ENCODE data around the gene AXIN1.
"Not testable (repeated sequence)": the region's sequence is repeated elsewhere in the genome, so short reads cannot be mapped to it uniquely, and the experiment has no call there.

Gene AXIN1

GRCh38 chr16:370979-371514 lies 18.5 kb upstream of the AXIN1 start:
- no peak for DNase-seq (ENCODE audit: low read depth in 2 of 2)

GRCh38 chr16:370443-370842 lies 17.9 kb upstream of the AXIN1 start, which contains the start of gene MRPL28:
Gene MRPL28, minus strand, starts transcription at chr16:370538. Its CDS starts 320 bp downstream, at chr16:370218.
- peak; percentile 81 to 92 for DNase-seq (ENCODE audit: low read depth in 2 of 2)

GRCh38 chr16:369866-370436 lies 17.4 kb upstream of the AXIN1 start:
- no peak for DNase-seq (ENCODE audit: low read depth in 2 of 2)

GRCh38 chr16:369275-369865 lies 16.8 kb upstream of the AXIN1 start:
- no peak for DNase-seq (ENCODE audit: low read depth in 2 of 2)

- DNase-seq (ENCODE audit: low read depth in 2 of 2) = no peak
These were observed 16.1 kb upstream of the AXIN1 start for GRCh38 chr16:368388-369158.

GRCh38 chr16:367333-367903 lies 14.9 kb upstream of the AXIN1 start:
- DNase-seq (ENCODE audit: low read depth in 2 of 2) = no peak

GRCh38 chr16:366476-366875 lies 14.0 kb upstream of the AXIN1 start:
- DNase-seq (ENCODE audit: low read depth in 2 of 2) = no peak

GRCh38 chr16:364595-365491 lies 12.3 kb upstream of the AXIN1 start:
- no peak for DNase-seq (ENCODE audit: low read depth in 2 of 2)

GRCh38 chr16:363766-364490 lies 11.4 kb upstream of the AXIN1 start:
- DNase-seq (ENCODE audit: low read depth in 2 of 2) = no peak

- no peak for DNase-seq (ENCODE audit: low read depth in 2 of 2)
These were observed 10.7 kb upstream of the AXIN1 start for GRCh38 chr16:363110-363765.

GRCh38 chr16:362702-362999 lies 10.1 kb upstream of the AXIN1 start:
- not testable (repeated sequence) for DNase-seq (ENCODE audit: low read depth in 2 of 2)

- DNase-seq (ENCODE audit: low read depth in 2 of 2) = peak; percentile 56 to 57
These were observed 9.6 kb upstream of the AXIN1 start for GRCh38 chr16:361872-362701.

- no peak for DNase-seq (ENCODE audit: low read depth in 2 of 2)
These were observed 8.9 kb upstream of the AXIN1 start for GRCh38 chr16:361341-361871.

GRCh38 chr16:360698-361336 lies 8.3 kb upstream of the AXIN1 start:
- DNase-seq (ENCODE audit: low read depth in 2 of 2) = no peak

- DNase-seq (ENCODE audit: low read depth in 2 of 2) = no peak
These were observed 7.6 kb upstream of the AXIN1 start for GRCh38 chr16:359871-360697.

- no peak for DNase-seq (ENCODE audit: low read depth in 2 of 2)
These were observed 6.7 kb upstream of the AXIN1 start for GRCh38 chr16:359067-359763.

GRCh38 chr16:356741-357140 lies 4.2 kb upstream of the AXIN1 start:
- no peak for DNase-seq (ENCODE audit: low read depth in 2 of 2)
